Astrocyte (in vitro differentiated cells and primary cell): ENCODE results near the gene GRIN2A. TPM values are rescaled to one million over a fixed set of nuclear protein-coding genes. Genes with fewer than 3 reads are reported as not detected.

Source experiments
- DNase-seq: peaks from one replicate; pipeline ENCODE4 v3.0.0-alpha.2; 2010; ENCODE audit warnings: low read depth
- FAIRE-seq: peaks from 2 replicates; lab custom pipeline; 2011; peaks lifted over from hg19 to GRCh38; lab: Jason Lieb, UNC
- H2AFZ ChIP-seq: 2 replicates; pipeline ENCODE4 v1.6.0; 2012; ENCODE audit warnings: low read depth, low read length, inconsistent platforms
- H3K27ac ChIP-seq: 2 replicates; pipeline ENCODE4 v1.5.1; 2011; ENCODE audit warnings: low read depth, low read length, inconsistent platforms
- H3K27me3 ChIP-seq: 2 replicates; pipeline ENCODE4 v1.6.0; 2011; ENCODE audit warnings: low read length, inconsistent platforms; ENCODE audit not compliant: insufficient read depth
- H3K36me3 ChIP-seq: 2 replicates; pipeline ENCODE4 v1.5.1; 2011; ENCODE audit warnings: low read length, inconsistent platforms; ENCODE audit not compliant: insufficient read depth
- H3K4me1 ChIP-seq: 2 replicates; pipeline ENCODE4 v1.5.1; 2011; ENCODE audit warnings: low read length, inconsistent platforms; ENCODE audit not compliant: insufficient read depth
- H3K4me2 ChIP-seq: 2 replicates; pipeline ENCODE4 v1.6.0; 2012; ENCODE audit warnings: low read length, inconsistent platforms
- H3K4me3 ChIP-seq: 2 replicates; pipeline ENCODE4 v1.5.1; 2011; ENCODE audit warnings: low read depth, mild to moderate bottlenecking, low read length, inconsistent platforms; ENCODE audit not compliant: insufficient read depth
- H3K79me2 ChIP-seq: 2 replicates; pipeline ENCODE4 v1.6.0; 2012; ENCODE audit warnings: mild to moderate bottlenecking, low read length, inconsistent platforms; ENCODE audit not compliant: insufficient read depth
- H3K9ac ChIP-seq: 2 replicates; pipeline ENCODE4 v1.6.0; 2012; ENCODE audit warnings: mild to moderate bottlenecking, low read length, inconsistent platforms
- H3K9me3 ChIP-seq: 2 replicates; pipeline ENCODE4 v1.5.1; 2012; ENCODE audit warnings: low read depth, mild to moderate bottlenecking, low read length, inconsistent platforms; ENCODE audit not compliant: insufficient read depth
- H4K20me1 ChIP-seq: 2 replicates; pipeline ENCODE4 v1.6.0; 2012; ENCODE audit warnings: low read length, inconsistent platforms; ENCODE audit not compliant: insufficient read depth
- H3K27ac Mint-ChIP-seq: one replicate; pipeline ENCODE4 v1.8.0; 2021; ENCODE audit warnings: mild to moderate bottlenecking, mixed read lengths; ENCODE audit not compliant: unreplicated experiment
- H3K27me3 Mint-ChIP-seq: one replicate; pipeline ENCODE4 v1.8.0; 2021; ENCODE audit warnings: low read depth, mixed read lengths; ENCODE audit not compliant: unreplicated experiment
- H3K36me3 Mint-ChIP-seq: one replicate; pipeline ENCODE4 v1.8.0; 2021; ENCODE audit warnings: low read depth, mixed read lengths; ENCODE audit not compliant: unreplicated experiment
- H3K4me1 Mint-ChIP-seq: one replicate; pipeline ENCODE4 v1.8.0; 2021; ENCODE audit warnings: low read depth, mixed read lengths; ENCODE audit not compliant: unreplicated experiment
- H3K4me3 Mint-ChIP-seq: one replicate; pipeline ENCODE4 v1.8.0; 2021; ENCODE audit warnings: mild to moderate bottlenecking, moderate library complexity, mixed read lengths; ENCODE audit not compliant: unreplicated experiment
- H3K9me3 Mint-ChIP-seq: one replicate; pipeline ENCODE4 v1.8.0; 2021; ENCODE audit warnings: mild to moderate bottlenecking, mixed read lengths; ENCODE audit not compliant: unreplicated experiment
- EZH2 ChIP-seq: IDR thresholded peaks from 2 replicates; pipeline ENCODE4 v1.6.1; 2012; ENCODE audit warnings: mild to moderate bottlenecking, low read length, inconsistent platforms; ENCODE audit not compliant: insufficient read depth
- total RNA-seq: library from RNA; stranded (reverse); gene quantifications from 2 replicates; pipeline ENCODE4 v1.2.1, GENCODE V29; 2021
- TF ChIP-seq, protein P1 (sequence below): IDR thresholded peaks from 2 replicates; pipeline ENCODE4 v1.5.1; 2011; ENCODE audit warnings: low read depth, mild to moderate bottlenecking, inconsistent platforms, low read length, moderate library complexity; ENCODE audit not compliant: insufficient read depth

Gene GRIN2A
- total RNA-seq, 1 donor from 2014 or later: 0.68 TPM

DNA sequence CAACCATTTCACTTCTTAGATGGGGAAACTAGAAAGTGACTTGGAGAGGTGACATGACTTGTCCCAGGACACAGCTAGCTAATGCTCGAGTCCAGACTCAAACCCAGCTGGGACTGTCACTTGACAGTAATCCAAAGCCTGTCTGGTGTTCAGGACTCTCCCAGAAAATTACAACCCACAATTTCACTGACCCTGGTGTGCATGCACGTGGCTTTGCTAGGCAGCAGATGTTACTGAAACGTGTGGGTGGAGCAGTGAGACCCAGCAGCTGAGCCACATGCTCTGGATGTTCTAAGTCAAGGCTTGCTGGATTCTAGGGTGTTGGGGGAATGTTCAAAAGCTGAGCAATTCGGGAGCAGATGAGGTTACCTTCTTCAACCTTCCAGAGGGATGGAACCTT lies 364.6 kb downstream of the GRIN2A start:
- no peak for FAIRE-seq
- TF ChIP-seq, protein P1, sequence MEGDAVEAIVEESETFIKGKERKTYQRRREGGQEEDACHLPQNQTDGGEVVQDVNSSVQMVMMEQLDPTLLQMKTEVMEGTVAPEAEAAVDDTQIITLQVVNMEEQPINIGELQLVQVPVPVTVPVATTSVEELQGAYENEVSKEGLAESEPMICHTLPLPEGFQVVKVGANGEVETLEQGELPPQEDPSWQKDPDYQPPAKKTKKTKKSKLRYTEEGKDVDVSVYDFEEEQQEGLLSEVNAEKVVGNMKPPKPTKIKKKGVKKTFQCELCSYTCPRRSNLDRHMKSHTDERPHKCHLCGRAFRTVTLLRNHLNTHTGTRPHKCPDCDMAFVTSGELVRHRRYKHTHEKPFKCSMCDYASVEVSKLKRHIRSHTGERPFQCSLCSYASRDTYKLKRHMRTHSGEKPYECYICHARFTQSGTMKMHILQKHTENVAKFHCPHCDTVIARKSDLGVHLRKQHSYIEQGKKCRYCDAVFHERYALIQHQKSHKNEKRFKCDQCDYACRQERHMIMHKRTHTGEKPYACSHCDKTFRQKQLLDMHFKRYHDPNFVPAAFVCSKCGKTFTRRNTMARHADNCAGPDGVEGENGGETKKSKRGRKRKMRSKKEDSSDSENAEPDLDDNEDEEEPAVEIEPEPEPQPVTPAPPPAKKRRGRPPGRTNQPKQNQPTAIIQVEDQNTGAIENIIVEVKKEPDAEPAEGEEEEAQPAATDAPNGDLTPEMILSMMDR: no peak
- TF ChIP-seq EZH2: no peak
- Histone ChIP-seq H4K20me1 (no peaks in the 10 kb centered on the region), H3K9ac (no peak overlapping the region), H3K27ac (no peak overlapping the region), H3K27me3 (no peaks in the 10 kb centered on the region), H2AFZ (no peak overlapping the region), H3K79me2 (no peaks in the 10 kb centered on the region), H3K4me1 (no peaks in the 10 kb centered on the region), H3K4me2 (no peak overlapping the region), H3K9me3 (no peaks in the 10 kb centered on the region), H3K36me3 (no peaks in the 10 kb centered on the region), H3K4me3 (no peak overlapping the region)
- Mint-ChIP-seq H3K27ac (no peak overlapping the region), H3K4me3 (no peak overlapping the region), H3K9me3 (no peaks in the 10 kb centered on the region), H3K27me3 (peaks cover 28% of the 10 kb centered on the region), H3K4me1 (peaks cover 12% of the 10 kb centered on the region), H3K36me3 (no peaks in the 10 kb centered on the region)
- DNase-seq: no peak

DNA sequence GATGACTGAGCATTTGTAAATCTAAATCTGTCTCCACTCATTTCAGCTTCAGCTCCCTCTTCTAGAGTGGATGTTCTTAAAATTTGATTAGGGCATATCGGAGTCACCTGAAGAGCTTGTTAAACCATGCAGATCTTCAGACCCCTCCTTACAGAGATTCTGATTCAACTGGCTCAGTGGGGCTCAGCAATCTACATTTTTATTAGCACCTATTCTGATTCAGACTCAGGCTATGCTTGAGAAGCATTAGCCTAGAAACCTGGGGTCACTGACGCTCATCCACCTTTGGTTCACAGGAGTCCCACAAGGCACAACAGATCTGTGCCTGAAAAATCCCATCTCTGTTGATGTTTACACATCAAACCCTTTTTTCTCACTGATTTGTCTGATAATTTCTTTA lies 365.6 kb downstream of the GRIN2A start:
- H2AFZ ChIP-seq: no peak overlapping the region
- no peak overlapping the region for H3K4me3 Mint-ChIP-seq
- no peak overlapping the region for H3K4me2 ChIP-seq
- no peaks in the 10 kb centered on the region for H3K9me3 Mint-ChIP-seq
- TF ChIP-seq, protein P1: no peak
- TF ChIP-seq EZH2: no peak
- no peaks in the 10 kb centered on the region for H3K79me2 ChIP-seq
- no peaks in the 10 kb centered on the region for H3K36me3 Mint-ChIP-seq
- no peak for DNase-seq
- no peaks in the 10 kb centered on the region for H3K9me3 ChIP-seq
- H4K20me1 ChIP-seq: no peaks in the 10 kb centered on the region
- no peak overlapping the region for H3K4me3 ChIP-seq
- H3K27me3 Mint-ChIP-seq: peaks cover 19% of the 10 kb centered on the region
- H3K27ac ChIP-seq: no peak overlapping the region
- no peaks in the 10 kb centered on the region for H3K27me3 ChIP-seq
- H3K36me3 ChIP-seq: no peaks in the 10 kb centered on the region
- no peak for FAIRE-seq
- H3K27ac Mint-ChIP-seq: no peak overlapping the region
- H3K4me1 ChIP-seq: no peaks in the 10 kb centered on the region
- H3K4me1 Mint-ChIP-seq: peaks cover 12% of the 10 kb centered on the region
- H3K9ac ChIP-seq: no peak overlapping the region

DNA sequence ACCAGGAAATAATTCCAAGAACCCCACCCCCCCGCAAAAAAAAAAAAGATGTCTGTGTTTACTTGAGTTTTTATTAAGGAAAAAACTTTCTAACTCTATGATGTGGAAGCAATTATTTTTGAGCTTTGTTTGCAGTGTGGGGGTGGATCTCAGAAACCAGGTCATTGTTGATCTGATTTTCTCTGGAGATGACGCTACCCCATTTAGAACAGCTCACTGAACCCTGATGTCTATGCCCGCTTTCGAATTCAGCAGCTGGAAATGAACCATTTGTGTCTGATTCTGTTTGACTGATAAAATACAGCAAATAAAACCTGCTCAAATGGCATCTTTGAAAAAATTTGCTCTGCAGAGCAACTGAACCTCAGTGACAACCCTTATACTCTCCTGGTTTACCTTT lies 368.6 kb downstream of the GRIN2A start:
- Mint-ChIP-seq H3K9me3 (no peaks in the 10 kb centered on the region), H3K27me3 (peaks cover 7% of the 10 kb centered on the region), H3K27ac (no peak overlapping the region), H3K36me3 (no peaks in the 10 kb centered on the region), H3K4me1 (no peaks in the 10 kb centered on the region), H3K4me3 (no peak overlapping the region)
- FAIRE-seq: no peak
- Histone ChIP-seq H3K4me2 (no peak overlapping the region), H3K4me1 (no peaks in the 10 kb centered on the region), H3K36me3 (no peaks in the 10 kb centered on the region), H3K27me3 (no peaks in the 10 kb centered on the region), H3K79me2 (no peaks in the 10 kb centered on the region), H3K4me3 (no peak overlapping the region), H3K9me3 (no peaks in the 10 kb centered on the region), H3K27ac (no peak overlapping the region), H2AFZ (no peak overlapping the region), H3K9ac (no peak overlapping the region), H4K20me1 (no peaks in the 10 kb centered on the region)
- DNase-seq: no peak
- TF ChIP-seq EZH2: no peak
- TF ChIP-seq, protein P1: no peak
